Measurements from ENCODE around the gene SPOCK1.

GRCh38 chr5:137164961-137165360 is 334.2 kb downstream of the SPOCK1 start:
- TF ChIP-seq KDM1A (IDR thresholded peaks at IDR 0.05; ENCODE audit: low read depth) (no peak), CTCF (IDR thresholded peaks at IDR 0.05) (no peak), SMC3 (IDR thresholded peaks at IDR 0.05) (no peak), BHLHE40 (IDR thresholded peaks at IDR 0.05; ENCODE audit: low read depth, low read length) (no peak), RAD21 (conservative IDR thresholded peaks at IDR 0.05 in 1 of 2, IDR thresholded peaks at IDR 0.05 in 1 of 2) (no peak), ESRRA (IDR thresholded peaks at IDR 0.05; ENCODE audit: borderline replicate concordance, low read length) (no peak), REST (IDR thresholded peaks at IDR 0.05) (no peak), POLR2A (IDR thresholded peaks at IDR 0.05; ENCODE audit: low read length) (no peak), KDM5A (IDR thresholded peaks at IDR 0.05) (no peak), TFCP2L1 (CRISPR knock-in tag; IDR thresholded peaks at IDR 0.05) (no peak)
